GM23338 (cell line): ENCODE data around the gene CD164.

Experiments
- CREB1 ChIP-seq: fragments of 250-450 bp; sonication (Bioruptor Pico); IDR thresholded peaks from 2 replicates; pipeline ENCODE4 v1.5.0; 2020; ENCODE audit warnings: low read depth, mild to moderate bottlenecking, moderate library complexity
- CTCF ChIP-seq, 2 experiments: fragments of 200-600 bp in 1 of 2; sonication (generic) in 1 of 2; conservative IDR thresholded peaks; 2 replicates each; pipeline versions ENCODE4 v1.5.1 to v1.6.1; 2016 to 2017; ENCODE audit warnings: antibody characterized with exemption in 2 of 2, low read depth in 2 of 2, mild to moderate bottlenecking in 2 of 2, moderate library complexity in 1 of 2
- EZH2 ChIP-seq: fragments of 200-600 bp; sonication (generic); IDR thresholded peaks from one replicate; pipeline ENCODE4 v1.8.0; 2017; ENCODE audit warnings: antibody characterized with exemption, mild to moderate bottlenecking, low read depth; ENCODE audit not compliant: unreplicated experiment
- EZH2phosphoT487 ChIP-seq: fragments of 200-600 bp; sonication (generic); IDR thresholded peaks from one replicate; pipeline ENCODE4 v1.8.1; 2018; ENCODE audit warnings: antibody characterized with exemption; ENCODE audit not compliant: unreplicated experiment
- JUNB ChIP-seq: IDR thresholded peaks from one replicate; pipeline ENCODE4 v1.6.1; 2016; ENCODE audit warnings: antibody characterized with exemption; ENCODE audit not compliant: unreplicated experiment
- NANOG ChIP-seq: IDR thresholded peaks from 2 replicates; pipeline ENCODE4 v1.6.1; 2016; ENCODE audit warnings: antibody characterized with exemption, borderline replicate concordance
- POLR2AphosphoS5 ChIP-seq: IDR thresholded peaks from 2 replicates; pipeline ENCODE4 v1.6.1; 2016; ENCODE audit warnings: antibody characterized with exemption, low read depth
- ZNF331 ChIP-seq: fragments of 250-450 bp; sonication (Bioruptor Pico); IDR thresholded peaks from 2 replicates; pipeline ENCODE4 v1.5.0; 2020; ENCODE audit warnings: low read depth, mild to moderate bottlenecking, moderate library complexity
- TF ChIP-seq, protein P1 (sequence below): IDR thresholded peaks from one replicate; pipeline ENCODE4 v1.6.1; 2018; ENCODE audit warnings: antibody characterized with exemption; ENCODE audit not compliant: unreplicated experiment
- TF ChIP-seq, protein P2 (sequence below): IDR thresholded peaks from 2 replicates; pipeline ENCODE4 v1.6.1; 2016; ENCODE audit warnings: antibody characterized with exemption

DNA sequence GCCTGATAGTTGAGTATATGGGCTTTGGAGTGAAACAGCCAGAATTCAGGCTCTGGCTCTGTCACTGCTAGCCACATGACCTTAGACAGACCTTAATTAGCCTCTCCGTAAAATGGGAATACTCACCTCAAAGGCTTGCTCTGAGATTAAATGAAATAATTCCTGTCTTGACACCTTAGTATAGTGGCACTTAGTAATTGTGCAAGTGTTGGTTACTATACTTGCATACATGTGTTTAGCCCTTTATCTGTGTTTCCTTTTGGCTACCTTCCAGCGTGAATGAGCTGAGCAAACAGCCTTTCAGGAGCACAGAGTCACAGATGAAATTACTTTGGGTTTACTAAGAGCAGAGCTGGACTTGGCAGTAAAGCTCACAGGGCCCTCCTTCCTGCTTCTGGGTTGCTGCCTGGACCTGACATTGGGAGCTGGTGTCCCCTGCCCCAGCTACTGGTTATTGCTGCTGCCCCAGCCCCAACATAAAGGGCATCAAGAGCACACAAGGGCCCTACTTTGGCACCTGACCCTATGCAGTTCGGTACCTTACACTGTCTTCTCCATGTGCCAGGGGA is 32.8 kb downstream of the CD164 start:
- no peak for TF ChIP-seq CREB1
- TF ChIP-seq, protein P1, sequence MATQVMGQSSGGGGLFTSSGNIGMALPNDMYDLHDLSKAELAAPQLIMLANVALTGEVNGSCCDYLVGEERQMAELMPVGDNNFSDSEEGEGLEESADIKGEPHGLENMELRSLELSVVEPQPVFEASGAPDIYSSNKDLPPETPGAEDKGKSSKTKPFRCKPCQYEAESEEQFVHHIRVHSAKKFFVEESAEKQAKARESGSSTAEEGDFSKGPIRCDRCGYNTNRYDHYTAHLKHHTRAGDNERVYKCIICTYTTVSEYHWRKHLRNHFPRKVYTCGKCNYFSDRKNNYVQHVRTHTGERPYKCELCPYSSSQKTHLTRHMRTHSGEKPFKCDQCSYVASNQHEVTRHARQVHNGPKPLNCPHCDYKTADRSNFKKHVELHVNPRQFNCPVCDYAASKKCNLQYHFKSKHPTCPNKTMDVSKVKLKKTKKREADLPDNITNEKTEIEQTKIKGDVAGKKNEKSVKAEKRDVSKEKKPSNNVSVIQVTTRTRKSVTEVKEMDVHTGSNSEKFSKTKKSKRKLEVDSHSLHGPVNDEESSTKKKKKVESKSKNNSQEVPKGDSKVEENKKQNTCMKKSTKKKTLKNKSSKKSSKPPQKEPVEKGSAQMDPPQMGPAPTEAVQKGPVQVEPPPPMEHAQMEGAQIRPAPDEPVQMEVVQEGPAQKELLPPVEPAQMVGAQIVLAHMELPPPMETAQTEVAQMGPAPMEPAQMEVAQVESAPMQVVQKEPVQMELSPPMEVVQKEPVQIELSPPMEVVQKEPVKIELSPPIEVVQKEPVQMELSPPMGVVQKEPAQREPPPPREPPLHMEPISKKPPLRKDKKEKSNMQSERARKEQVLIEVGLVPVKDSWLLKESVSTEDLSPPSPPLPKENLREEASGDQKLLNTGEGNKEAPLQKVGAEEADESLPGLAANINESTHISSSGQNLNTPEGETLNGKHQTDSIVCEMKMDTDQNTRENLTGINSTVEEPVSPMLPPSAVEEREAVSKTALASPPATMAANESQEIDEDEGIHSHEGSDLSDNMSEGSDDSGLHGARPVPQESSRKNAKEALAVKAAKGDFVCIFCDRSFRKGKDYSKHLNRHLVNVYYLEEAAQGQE = no peak
- no peak for TF ChIP-seq CTCF (conservative IDR thresholded peaks at IDR 0.05; ENCODE audit: low read depth in 2 of 2)
- TF ChIP-seq EZH2 = no peak
- no peak for TF ChIP-seq POLR2AphosphoS5
- TF ChIP-seq ZNF331 (CRISPR knock-in tag) = no peak
- TF ChIP-seq, protein P2, sequence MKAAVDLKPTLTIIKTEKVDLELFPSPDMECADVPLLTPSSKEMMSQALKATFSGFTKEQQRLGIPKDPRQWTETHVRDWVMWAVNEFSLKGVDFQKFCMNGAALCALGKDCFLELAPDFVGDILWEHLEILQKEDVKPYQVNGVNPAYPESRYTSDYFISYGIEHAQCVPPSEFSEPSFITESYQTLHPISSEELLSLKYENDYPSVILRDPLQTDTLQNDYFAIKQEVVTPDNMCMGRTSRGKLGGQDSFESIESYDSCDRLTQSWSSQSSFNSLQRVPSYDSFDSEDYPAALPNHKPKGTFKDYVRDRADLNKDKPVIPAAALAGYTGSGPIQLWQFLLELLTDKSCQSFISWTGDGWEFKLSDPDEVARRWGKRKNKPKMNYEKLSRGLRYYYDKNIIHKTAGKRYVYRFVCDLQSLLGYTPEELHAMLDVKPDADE = no peak
- TF ChIP-seq JUNB = no peak
- no peak for TF ChIP-seq EZH2phosphoT487
- no peak for TF ChIP-seq NANOG
